ENCODE results near the gene CCL28. TPM values are rescaled to one million over a fixed set of nuclear protein-coding genes. Genes with fewer than 3 reads are reported as not detected.
"Not testable (repeated sequence)": the region's sequence is repeated elsewhere in the genome, so short reads cannot be mapped to it uniquely, and the experiment has no call there.

Gene CCL28
- total and polyA plus RNA-seq, 12 donors: 0.10 to 0.59 (median 0.32) TPM; not detected in 1

- Histone ChIP-seq H3K9me3 (no peaks in the 10 kb centered on the region), H3K4me1 (peaks cover 0 to 2% (median 0%) of the 10 kb centered on the region in 9 donors), H3K27me3 (no peaks in the 10 kb centered on the region), H3K27ac (no peak overlapping the region), H3K4me3 (no peak overlapping the region), H3K36me3 (no peaks in the 10 kb centered on the region)
- no peak for TF ChIP-seq CTCF (IDR thresholded peaks at IDR 0.05)
- no peak for ATAC-seq
- DNase-seq: no peak
- WGBS, 2 donors: 75 to 81% methylated on average over 4 of the region's 4 CpGs
- intact Hi-C loops (cut with DNase I): no loop called here
Observed at GRCh38 chr5:43427306-43427705, 15.1 kb upstream of the CCL28 start.

- no peak overlapping the region for H3K4me3 ChIP-seq
- H3K27me3 ChIP-seq: no peaks in the 10 kb centered on the region
- no peak overlapping the region for H3K27ac ChIP-seq
- H3K4me1 ChIP-seq: no peaks in the 10 kb centered on the region
- DNase-seq: no peak
- no peaks in the 10 kb centered on the region for H3K9me3 ChIP-seq
- no peak for TF ChIP-seq CTCF (IDR thresholded peaks at IDR 0.05)
- no peak for ATAC-seq
- 67 to 68% methylated on average over 2 of the region's 2 CpGs for WGBS, 2 donors
- H3K36me3 ChIP-seq: no peaks in the 10 kb centered on the region
- intact Hi-C loops (cut with DNase I): no loop called here
Observed at GRCh38 chr5:43425983-43426382, 13.8 kb upstream of the CCL28 start.

- H3K4me1 ChIP-seq; H3K27me3 ChIP-seq; H3K4me3 ChIP-seq; H3K27ac ChIP-seq; intact Hi-C loops (cut with DNase I); DNase-seq; H3K9me3 ChIP-seq; ATAC-seq; H3K36me3 ChIP-seq: not testable (repeated sequence)
- 84 to 85% methylated on average over 6 of the region's 6 CpGs for WGBS, 2 donors
Observed at GRCh38 chr5:43423086-43423485, 10.9 kb upstream of the CCL28 start.

GRCh38 chr5:43422143-43422542 is 10.0 kb upstream of the CCL28 start:
- Histone ChIP-seq H3K27ac (no peak overlapping the region), H3K4me3 (no peak overlapping the region), H3K9me3 (no peaks in the 10 kb centered on the region), H3K4me1 (no peaks in the 10 kb centered on the region), H3K36me3 (no peaks in the 10 kb centered on the region), H3K27me3 (no peaks in the 10 kb centered on the region)
- WGBS, 2 donors: 42 to 56% methylated on average over 2 of the region's 2 CpGs
- intact Hi-C loops (cut with DNase I): no loop called here
- DNase-seq (no peak), ATAC-seq (no peak)
- no peak for TF ChIP-seq CTCF (IDR thresholded peaks at IDR 0.05)

GRCh38 chr5:43421450-43422133 is 9.4 kb upstream of the CCL28 start:
- no peak for DNase-seq
- ATAC-seq: no peak
- H3K9me3 ChIP-seq: no peaks in the 10 kb centered on the region
- WGBS, 2 donors: 86 to 94% methylated on average over 7 of the region's 7 CpGs
- no peaks in the 10 kb centered on the region for H3K27me3 ChIP-seq
- no peak for TF ChIP-seq CTCF (IDR thresholded peaks at IDR 0.05)
- H3K4me3 ChIP-seq: no peak overlapping the region
- no peak overlapping the region for H3K27ac ChIP-seq
- intact Hi-C loops (cut with DNase I): no loop called here
- H3K36me3 ChIP-seq: no peaks in the 10 kb centered on the region
- no peaks in the 10 kb centered on the region for H3K4me1 ChIP-seq
